ENCODE measurements around the gene CAPZA1.

Gene CAPZA1

DNA sequence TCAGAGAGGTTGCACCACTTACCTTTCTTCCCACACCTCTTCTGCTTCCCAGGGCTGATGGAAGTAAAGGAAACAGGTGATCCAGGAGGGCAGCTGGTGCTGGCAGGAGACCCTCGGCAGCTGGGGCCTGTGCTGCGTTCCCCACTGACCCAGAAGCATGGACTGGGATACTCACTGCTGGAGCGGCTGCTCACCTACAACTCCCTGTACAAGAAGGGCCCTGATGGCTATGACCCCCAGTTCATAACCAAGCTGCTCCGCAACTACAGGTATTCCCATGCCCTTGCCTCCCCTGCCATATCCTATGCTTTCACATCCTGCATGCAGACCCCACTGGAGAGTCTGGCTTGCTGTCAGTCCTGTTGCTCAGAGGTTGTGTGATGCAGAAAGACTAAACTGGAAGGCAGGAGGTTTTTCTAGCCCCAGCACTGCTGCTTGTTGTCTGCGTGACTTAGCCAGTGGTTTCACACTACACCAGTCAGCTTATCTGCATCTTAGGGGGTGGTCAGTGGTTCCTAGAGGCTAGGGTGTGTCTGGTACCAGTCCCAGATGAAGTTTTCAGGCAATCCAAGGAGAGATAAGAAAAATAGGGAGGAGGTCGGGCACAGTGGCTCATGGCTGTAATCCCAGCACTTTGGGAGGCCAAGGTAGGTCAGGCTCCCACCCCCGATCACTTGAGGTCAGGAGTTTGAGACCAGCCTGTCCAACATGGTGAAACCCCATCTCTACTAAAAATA is 77.1 kb downstream of the CAPZA1 start:
- Histone ChIP-seq H3K79me2 (ENCODE audit: control insufficient read depth, insufficient read depth, low read length) (no peaks in the 10 kb centered on the region), H3K4ac (ENCODE audit: low read depth, low read length) (no peak overlapping the region), H3K4me2 (ENCODE audit: low read length) (no peak overlapping the region), H3K9ac (ENCODE audit: low read length) (no peak overlapping the region), H3K23ac (ENCODE audit: low read length) (no peak overlapping the region), H3K27ac (ENCODE audit: low read depth, low read length) (no peak overlapping the region), H4K5ac (ENCODE audit: low read length) (no peak overlapping the region), H2BK120ac (ENCODE audit: low read depth, low read length) (no peak overlapping the region), H3K56ac (ENCODE audit: low read length) (no peak overlapping the region), H2AK5ac (ENCODE audit: low read length) (no peak overlapping the region), H3K4me1 (ENCODE audit: control insufficient read depth, low read depth, low read length) (peaks cover 28% of the 10 kb centered on the region), H3K18ac (ENCODE audit: low read length) (no peak overlapping the region), H2BK15ac (replicated peaks; ENCODE audit: low read depth) (no peak overlapping the region), H2BK5ac (ENCODE audit: low read length) (no peak overlapping the region), H3K4me3 (ENCODE audit: low read length) (no peak overlapping the region), H4K8ac (ENCODE audit: low read depth, low read length) (no peak overlapping the region), H3K27me3 (ENCODE audit: insufficient read depth, low read length, poor library complexity) (no peaks in the 10 kb centered on the region), H3K36me3 (ENCODE audit: control insufficient read depth, insufficient read depth, low read length) (peaks cover 23% of the 10 kb centered on the region), H3K79me1 (ENCODE audit: low read length) (peaks cover 8% of the 10 kb centered on the region)
- DNase-seq, result no peak
- WGBS (ENCODE audit: extremely low coverage, insufficient coverage, low lambda C conversion rate), result no CpG with 5 or more reads among the region's 7 CpGs

GRCh38 chr1:112697781-112698201 is 78.2 kb downstream of the CAPZA1 start:
- peaks cover 13% of the 10 kb centered on the region for H3K79me1 ChIP-seq (ENCODE audit: low read length)
- no CpG with 5 or more reads among the region's 9 CpGs for WGBS (ENCODE audit: extremely low coverage, insufficient coverage, low lambda C conversion rate)
- H4K8ac ChIP-seq (ENCODE audit: low read depth, low read length), result no peak overlapping the region
- H3K4me3 ChIP-seq (ENCODE audit: low read length), result no peak overlapping the region
- no peak overlapping the region for H4K5ac ChIP-seq (ENCODE audit: low read length)
- no peak overlapping the region for H3K4me2 ChIP-seq (ENCODE audit: low read length)
- H3K27me3 ChIP-seq (ENCODE audit: insufficient read depth, low read length, poor library complexity), result no peaks in the 10 kb centered on the region
- no peak overlapping the region for H3K4ac ChIP-seq (ENCODE audit: low read depth, low read length)
- no peak overlapping the region for H2BK5ac ChIP-seq (ENCODE audit: low read length)
- no peak for DNase-seq
- H2AK5ac ChIP-seq (ENCODE audit: low read length), result no peak overlapping the region
- H3K79me2 ChIP-seq (ENCODE audit: control insufficient read depth, insufficient read depth, low read length), result no peaks in the 10 kb centered on the region
- H3K27ac ChIP-seq (ENCODE audit: low read depth, low read length), result no peak overlapping the region
- H3K36me3 ChIP-seq (ENCODE audit: control insufficient read depth, insufficient read depth, low read length), result peaks cover 22% of the 10 kb centered on the region
- H3K4me1 ChIP-seq (ENCODE audit: control insufficient read depth, low read depth, low read length), result peaks cover 31% of the 10 kb centered on the region
- H3K56ac ChIP-seq (ENCODE audit: low read length), result no peak overlapping the region
- no peak overlapping the region for H3K18ac ChIP-seq (ENCODE audit: low read length)
- H3K9ac ChIP-seq (ENCODE audit: low read length), result no peak overlapping the region
- H2BK120ac ChIP-seq (ENCODE audit: low read depth, low read length), result no peak overlapping the region
- H3K23ac ChIP-seq (ENCODE audit: low read length), result no peak overlapping the region
- no peak overlapping the region for H2BK15ac ChIP-seq (replicated peaks; ENCODE audit: low read depth)

GRCh38 chr1:112698366-112699310 is 79.0 kb downstream of the CAPZA1 start:
- DNase-seq, result peak; percentile 92
- WGBS (ENCODE audit: extremely low coverage, insufficient coverage, low lambda C conversion rate), result no CpG with 5 or more reads among the region's 17 CpGs

DNA sequence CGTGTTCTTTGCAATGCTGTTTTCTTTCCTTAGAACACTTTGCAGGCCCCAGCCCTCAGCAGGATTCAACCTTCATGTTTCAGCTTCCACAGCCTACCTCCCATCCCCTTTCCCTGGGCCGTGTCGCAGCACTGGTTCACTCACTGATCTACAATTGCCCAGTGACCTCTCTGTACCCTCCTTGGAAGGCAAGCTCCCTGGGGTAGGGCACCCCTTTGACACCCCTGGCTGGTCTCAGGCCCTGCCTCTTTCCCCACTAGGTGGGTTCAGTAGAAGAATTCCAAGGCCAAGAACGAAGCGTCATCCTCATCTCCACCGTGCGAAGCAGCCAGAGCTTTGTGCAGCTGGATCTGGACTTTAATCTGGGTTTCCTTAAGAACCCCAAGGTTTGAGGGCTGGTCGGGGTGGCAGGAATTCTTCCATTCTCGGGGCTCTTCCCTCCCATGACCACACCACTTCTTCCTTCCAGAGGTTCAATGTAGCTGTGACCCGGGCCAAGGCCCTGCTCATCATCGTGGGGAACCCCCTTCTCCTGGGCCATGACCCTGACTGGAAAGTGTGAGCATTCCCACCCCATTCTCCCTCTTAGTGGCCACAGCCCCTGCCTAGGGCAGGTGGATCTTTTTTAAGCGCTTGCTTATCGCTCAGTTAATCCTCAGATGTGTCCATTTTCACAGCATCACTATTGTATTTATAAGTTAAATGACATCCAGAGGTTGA is 80.0 kb downstream of the CAPZA1 start:
- H3K79me1 ChIP-seq (ENCODE audit: low read length), result peaks cover 25% of the 10 kb centered on the region
- peaks cover 10% of the 10 kb centered on the region for H3K79me2 ChIP-seq (ENCODE audit: control insufficient read depth, insufficient read depth, low read length)
- no peak for DNase-seq
- H3K4me2 ChIP-seq (ENCODE audit: low read length), result no peak overlapping the region
- peak overlapping the region; percentile 76 for H3K56ac ChIP-seq (ENCODE audit: low read length)
- no peak overlapping the region for H4K8ac ChIP-seq (ENCODE audit: low read depth, low read length)
- no peak overlapping the region for H3K4me3 ChIP-seq (ENCODE audit: low read length)
- H3K9ac ChIP-seq (ENCODE audit: low read length), result peak overlapping the region; percentile 44
- peak overlapping the region; percentile 2 for H2AK5ac ChIP-seq (ENCODE audit: low read length)
- peak overlapping the region; percentile 42 for H3K27ac ChIP-seq (ENCODE audit: low read depth, low read length)
- no peak overlapping the region for H2BK120ac ChIP-seq (ENCODE audit: low read depth, low read length)
- H3K4me1 ChIP-seq (ENCODE audit: control insufficient read depth, low read depth, low read length), result peaks cover 35% of the 10 kb centered on the region
- peak overlapping the region; percentile 54 for H2BK5ac ChIP-seq (ENCODE audit: low read length)
- no peak overlapping the region for H2BK15ac ChIP-seq (replicated peaks; ENCODE audit: low read depth)
- WGBS (ENCODE audit: extremely low coverage, insufficient coverage, low lambda C conversion rate), result no CpG with 5 or more reads among the region's 13 CpGs
- no peak overlapping the region for H4K5ac ChIP-seq (ENCODE audit: low read length)
- no peaks in the 10 kb centered on the region for H3K27me3 ChIP-seq (ENCODE audit: insufficient read depth, low read length, poor library complexity)
- H3K18ac ChIP-seq (ENCODE audit: low read length), result peak overlapping the region; percentile 7
- no peak overlapping the region for H3K4ac ChIP-seq (ENCODE audit: low read depth, low read length)
- peaks cover 24% of the 10 kb centered on the region for H3K36me3 ChIP-seq (ENCODE audit: control insufficient read depth, insufficient read depth, low read length)
- peak overlapping the region; percentile 20 for H3K23ac ChIP-seq (ENCODE audit: low read length)

More at GRCh38 chr1:112698366-112699310, 79.0 kb downstream of the CAPZA1 start:
- Histone ChIP-seq H3K36me3 (ENCODE audit: control insufficient read depth, insufficient read depth, low read length) (peaks cover 24% of the 10 kb centered on the region), H3K4me3 (ENCODE audit: low read length) (no peak overlapping the region), H3K23ac (ENCODE audit: low read length) (no peak overlapping the region), H2BK5ac (ENCODE audit: low read length) (no peak overlapping the region), H4K8ac (ENCODE audit: low read depth, low read length) (no peak overlapping the region), H2BK15ac (replicated peaks; ENCODE audit: low read depth) (no peak overlapping the region), H3K9ac (ENCODE audit: low read length) (peak overlapping the region; percentile 44), H3K4me1 (ENCODE audit: control insufficient read depth, low read depth, low read length) (peaks cover 31% of the 10 kb centered on the region), H3K27ac (ENCODE audit: low read depth, low read length) (no peak overlapping the region), H2BK120ac (ENCODE audit: low read depth, low read length) (no peak overlapping the region), H4K5ac (ENCODE audit: low read length) (no peak overlapping the region), H3K27me3 (ENCODE audit: insufficient read depth, low read length, poor library complexity) (no peaks in the 10 kb centered on the region), H3K79me2 (ENCODE audit: control insufficient read depth, insufficient read depth, low read length) (peaks cover 2% of the 10 kb centered on the region), H2AK5ac (ENCODE audit: low read length) (no peak overlapping the region), H3K18ac (ENCODE audit: low read length) (no peak overlapping the region), H3K79me1 (ENCODE audit: low read length) (peaks cover 17% of the 10 kb centered on the region), H3K56ac (ENCODE audit: low read length) (peak overlapping the region; percentile 22), H3K4me2 (ENCODE audit: low read length) (no peak overlapping the region), H3K4ac (ENCODE audit: low read depth, low read length) (no peak overlapping the region)

DNA sequence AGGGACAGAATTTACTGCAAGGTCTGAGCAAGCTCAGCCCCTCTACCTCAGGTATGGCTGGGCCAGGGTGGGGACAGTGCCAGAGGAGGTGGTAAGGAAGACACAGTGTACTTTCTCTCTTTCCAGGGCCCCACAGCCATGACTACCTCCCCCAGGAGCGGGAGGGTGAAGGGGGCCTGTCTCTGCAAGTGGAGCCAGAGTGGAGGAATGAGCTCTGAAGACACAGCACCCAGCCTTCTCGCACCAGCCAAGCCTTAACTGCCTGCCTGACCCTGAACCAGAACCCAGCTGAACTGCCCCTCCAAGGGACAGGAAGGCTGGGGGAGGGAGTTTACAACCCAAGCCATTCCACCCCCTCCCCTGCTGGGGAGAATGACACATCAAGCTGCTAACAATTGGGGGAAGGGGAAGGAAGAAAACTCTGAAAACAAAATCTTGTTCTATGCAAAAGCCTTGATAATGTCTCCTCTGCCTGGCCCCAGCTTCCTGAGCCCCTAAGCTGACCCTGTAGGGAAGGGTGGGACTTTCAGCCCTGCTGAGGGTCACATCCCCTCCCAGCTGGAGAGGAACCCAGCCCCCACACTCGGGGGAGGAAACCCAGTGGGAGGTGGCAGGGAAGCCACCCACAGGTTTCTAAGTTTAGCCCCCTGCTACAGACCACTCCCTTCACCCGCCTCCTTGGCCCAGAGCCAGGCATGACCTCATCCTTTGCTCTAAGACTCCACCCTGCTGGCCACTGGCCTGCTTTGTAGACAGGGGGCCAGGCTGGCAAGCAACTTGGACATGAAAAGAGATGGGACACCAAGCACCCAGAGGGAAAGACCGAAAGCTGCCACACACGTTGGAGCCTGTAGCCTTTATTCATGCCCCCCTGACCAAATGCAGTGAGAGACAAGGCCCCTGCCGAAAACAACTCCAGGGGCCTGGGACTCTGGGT is 80.9 kb downstream of the CAPZA1 start:
- H3K27me3 ChIP-seq (ENCODE audit: insufficient read depth, low read length, poor library complexity), result no peaks in the 10 kb centered on the region
- peak overlapping the region; percentile 33 for H2BK120ac ChIP-seq (ENCODE audit: low read depth, low read length)
- peak overlapping the region; percentile 20 for H3K23ac ChIP-seq (ENCODE audit: low read length)
- H3K36me3 ChIP-seq (ENCODE audit: control insufficient read depth, insufficient read depth, low read length), result peaks cover 24% of the 10 kb centered on the region
- H3K4ac ChIP-seq (ENCODE audit: low read depth, low read length), result peak overlapping the region; percentile 40
- peak; percentile 98 for DNase-seq
- peak overlapping the region; percentile 79 for H3K56ac ChIP-seq (ENCODE audit: low read length)
- H2BK5ac ChIP-seq (ENCODE audit: low read length), result peak overlapping the region; percentile 81
- H3K9ac ChIP-seq (ENCODE audit: low read length), result peak overlapping the region; percentile 63
- peak overlapping the region; percentile 2 for H2AK5ac ChIP-seq (ENCODE audit: low read length)
- H3K79me2 ChIP-seq (ENCODE audit: control insufficient read depth, insufficient read depth, low read length), result peaks cover 14% of the 10 kb centered on the region
- H3K79me1 ChIP-seq (ENCODE audit: low read length), result peaks cover 27% of the 10 kb centered on the region
- peak overlapping the region; percentile 31 for H3K18ac ChIP-seq (ENCODE audit: low read length)
- no peak overlapping the region for H2BK15ac ChIP-seq (replicated peaks; ENCODE audit: low read depth)
- H4K8ac ChIP-seq (ENCODE audit: low read depth, low read length), result no peak overlapping the region
- no peak overlapping the region for H4K5ac ChIP-seq (ENCODE audit: low read length)
- H3K4me1 ChIP-seq (ENCODE audit: control insufficient read depth, low read depth, low read length), result peaks cover 40% of the 10 kb centered on the region
- no CpG with 5 or more reads among the region's 7 CpGs for WGBS (ENCODE audit: extremely low coverage, insufficient coverage, low lambda C conversion rate)
- H3K27ac ChIP-seq (ENCODE audit: low read depth, low read length), result peak overlapping the region; percentile 93
- H3K4me2 ChIP-seq (ENCODE audit: low read length), result peak overlapping the region; percentile 3
- H3K4me3 ChIP-seq (ENCODE audit: low read length), result no peak overlapping the region
